Natural killer cell treated with Interleukin-12 subunit alpha and Interleukin-12 subunit beta and Interleukin-15 and Interleukin-18, amount 100 ng/mL, for 72 hours (primary cell): ENCODE results near the gene ITGB8. TPM values are rescaled to one million over a fixed set of nuclear protein-coding genes. Genes with fewer than 3 reads are reported as not detected.

Experiments
- ATAC-seq, 2 donors: fragments of 150-1000 bp; cut with Tn5 transposase in 1 of 2; sonication (Bioruptor Pico), chemical (Tn5 transposase) in 1 of 2; 2 replicates each; pipeline ENCODE4 v1.10.0; 2021
- DNase-seq: peaks from one replicate; pipeline ENCODE4 v3.0.0; 2022; ENCODE audit warnings: low spot score
- H3K27ac Mint-ChIP-seq, 2 donors: 1 replicate in 1 of 2; 2 replicates in 1 of 2; pipeline ENCODE4 v1.8.0; 2022; ENCODE audit warnings: mixed read lengths in 2 of 2, mild to moderate bottlenecking in 1 of 2, moderate library complexity in 1 of 2
- H3K27me3 Mint-ChIP-seq, 2 donors: 1 replicate in 1 of 2; 2 replicates in 1 of 2; pipeline ENCODE4 v1.8.0; 2022; ENCODE audit warnings: mixed read lengths in 2 of 2
- H3K36me3 Mint-ChIP-seq: one replicate; pipeline ENCODE4 v1.8.0; 2022; ENCODE audit warnings: mixed read lengths
- H3K4me1 Mint-ChIP-seq, 2 donors: 1 replicate in 1 of 2; 2 replicates in 1 of 2; pipeline ENCODE4 v1.8.0; 2022; ENCODE audit warnings: low read depth in 2 of 2, mixed read lengths in 2 of 2, mild to moderate bottlenecking in 1 of 2
- H3K4me3 Mint-ChIP-seq: one replicate; pipeline ENCODE4 v1.8.0; 2022; ENCODE audit warnings: mixed read lengths
- H3K9me3 Mint-ChIP-seq: 2 replicates; pipeline ENCODE4 v1.8.0; 2022; ENCODE audit warnings: mixed read lengths
- total RNA-seq, 2 donors: library from RNA; stranded (reverse); gene quantifications; one replicate each; pipeline ENCODE4 v1.2.3, GENCODE V29; 2022

The ITGB8 gene
- total RNA-seq, 2 donors from 2014 or later, result 0.10 to 1.3 TPM

- H3K27me3 Mint-ChIP-seq, result no peaks in the 10 kb centered on the region
- DNase-seq (no peak), ATAC-seq (no peak)
- H3K4me3 Mint-ChIP-seq, result no peak overlapping the region
- no peaks in the 10 kb centered on the region for H3K4me1 Mint-ChIP-seq
- no peaks in the 10 kb centered on the region for H3K36me3 Mint-ChIP-seq
- H3K9me3 Mint-ChIP-seq, result no peaks in the 10 kb centered on the region
- H3K27ac Mint-ChIP-seq, result no peak overlapping the region
Measured at GRCh38 chr7:20314198-20314597, 16.5 kb upstream of the ITGB8 start.

- ATAC-seq, result no peak
- H3K27ac Mint-ChIP-seq, result no peak overlapping the region
- H3K4me1 Mint-ChIP-seq, result no peaks in the 10 kb centered on the region
- H3K36me3 Mint-ChIP-seq, result no peaks in the 10 kb centered on the region
- H3K27me3 Mint-ChIP-seq, result peaks cover 0 to 8% of the 10 kb centered on the region in 2 donors
- no peaks in the 10 kb centered on the region for H3K9me3 Mint-ChIP-seq
- DNase-seq, result no peak
- H3K4me3 Mint-ChIP-seq, result no peak overlapping the region
Measured at GRCh38 chr7:20316706-20317105, 14.0 kb upstream of the ITGB8 start.

GRCh38 chr7:20317413-20317812 is 13.3 kb upstream of the ITGB8 start:
- H3K27me3 Mint-ChIP-seq, result peaks cover 0 to 9% of the 10 kb centered on the region in 2 donors
- no peak for DNase-seq
- no peak overlapping the region for H3K4me3 Mint-ChIP-seq
- no peaks in the 10 kb centered on the region for H3K4me1 Mint-ChIP-seq
- H3K36me3 Mint-ChIP-seq, result no peaks in the 10 kb centered on the region
- H3K27ac Mint-ChIP-seq, result no peak overlapping the region
- no peaks in the 10 kb centered on the region for H3K9me3 Mint-ChIP-seq
- no peak for ATAC-seq

- no peaks in the 10 kb centered on the region for H3K36me3 Mint-ChIP-seq
- H3K4me3 Mint-ChIP-seq, result no peak overlapping the region
- H3K4me1 Mint-ChIP-seq, result no peaks in the 10 kb centered on the region
- peaks cover 0 to 9% of the 10 kb centered on the region in 2 donors for H3K27me3 Mint-ChIP-seq
- no peak for DNase-seq
- no peak overlapping the region for H3K27ac Mint-ChIP-seq
- ATAC-seq, result no peak
- no peaks in the 10 kb centered on the region for H3K9me3 Mint-ChIP-seq
Measured at GRCh38 chr7:20318933-20319332, 11.8 kb upstream of the ITGB8 start.

- no peaks in the 10 kb centered on the region for H3K9me3 Mint-ChIP-seq
- H3K27me3 Mint-ChIP-seq, result peaks cover 0 to 9% of the 10 kb centered on the region in 2 donors
- H3K36me3 Mint-ChIP-seq, result no peaks in the 10 kb centered on the region
- H3K27ac Mint-ChIP-seq, result no peak overlapping the region
- no peaks in the 10 kb centered on the region for H3K4me1 Mint-ChIP-seq
- ATAC-seq (no peak), DNase-seq (no peak)
- no peak overlapping the region for H3K4me3 Mint-ChIP-seq
Measured at GRCh38 chr7:20320322-20320721, 10.4 kb upstream of the ITGB8 start.

GRCh38 chr7:20320786-20321185 is 9.9 kb upstream of the ITGB8 start:
- no peak for DNase-seq
- Mint-ChIP-seq H3K27me3 (peaks cover 0 to 9% of the 10 kb centered on the region in 2 donors), H3K27ac (no peak overlapping the region), H3K4me1 (no peaks in the 10 kb centered on the region), H3K36me3 (no peaks in the 10 kb centered on the region), H3K9me3 (no peaks in the 10 kb centered on the region), H3K4me3 (no peak overlapping the region)
- ATAC-seq, result no peak

GRCh38 chr7:20323595-20323994 is 7.1 kb upstream of the ITGB8 start:
- Mint-ChIP-seq H3K4me1 (no peaks in the 10 kb centered on the region), H3K27me3 (peaks cover 0 to 9% of the 10 kb centered on the region in 2 donors), H3K4me3 (no peak overlapping the region), H3K36me3 (no peaks in the 10 kb centered on the region), H3K27ac (no peak overlapping the region), H3K9me3 (no peaks in the 10 kb centered on the region)
- no peak for ATAC-seq
- DNase-seq, result no peak

- Mint-ChIP-seq H3K9me3 (no peaks in the 10 kb centered on the region), H3K36me3 (no peaks in the 10 kb centered on the region), H3K27me3 (peaks cover 13 to 19% of the 10 kb centered on the region in 2 donors), H3K4me1 (peaks cover 10 to 11% of the 10 kb centered on the region in 2 donors), H3K4me3 (no peak overlapping the region), H3K27ac (no peak overlapping the region)
- DNase-seq (no peak), ATAC-seq (no peak)
Measured at GRCh38 chr7:20326342-20326741, 4.4 kb upstream of the ITGB8 start.

- Mint-ChIP-seq H3K27ac (no peak overlapping the region), H3K36me3 (no peaks in the 10 kb centered on the region), H3K4me3 (no peak overlapping the region), H3K9me3 (no peaks in the 10 kb centered on the region), H3K4me1 (peaks cover 10 to 11% of the 10 kb centered on the region in 2 donors), H3K27me3 (peaks cover 16 to 20% of the 10 kb centered on the region in 2 donors)
- no peak for DNase-seq
- no peak for ATAC-seq
Measured at GRCh38 chr7:20327055-20327454, 3.6 kb upstream of the ITGB8 start.

- Mint-ChIP-seq H3K27me3 (peaks cover 16 to 25% of the 10 kb centered on the region in 2 donors), H3K4me3 (no peak overlapping the region), H3K36me3 (no peaks in the 10 kb centered on the region), H3K9me3 (no peaks in the 10 kb centered on the region), H3K27ac (no peak overlapping the region), H3K4me1 (peaks cover 10 to 11% of the 10 kb centered on the region in 2 donors)
- DNase-seq, result no peak
- ATAC-seq, result no peak
Measured at GRCh38 chr7:20328027-20328426, 2.7 kb upstream of the ITGB8 start.

GRCh38 chr7:20328692-20329091 is 2.0 kb upstream of the ITGB8 start:
- H3K27me3 Mint-ChIP-seq, result peaks cover 16 to 25% of the 10 kb centered on the region in 2 donors
- DNase-seq, result no peak
- peaks cover 10 to 11% of the 10 kb centered on the region in 2 donors for H3K4me1 Mint-ChIP-seq
- no peak overlapping the region for H3K4me3 Mint-ChIP-seq
- no peak overlapping the region for H3K27ac Mint-ChIP-seq
- no peaks in the 10 kb centered on the region for H3K36me3 Mint-ChIP-seq
- no peak for ATAC-seq
- H3K9me3 Mint-ChIP-seq, result no peaks in the 10 kb centered on the region

- H3K4me1 Mint-ChIP-seq, result peaks cover 10 to 11% of the 10 kb centered on the region in 2 donors
- peaks cover 16 to 25% of the 10 kb centered on the region in 2 donors for H3K27me3 Mint-ChIP-seq
- DNase-seq (no peak), ATAC-seq (peak; percentile 43 to 53)
- peak overlapping the region in 1 of 2 donors; percentile 36 for H3K27ac Mint-ChIP-seq
- H3K36me3 Mint-ChIP-seq, result no peaks in the 10 kb centered on the region
- H3K9me3 Mint-ChIP-seq, result no peaks in the 10 kb centered on the region
- peak overlapping the region; percentile 84 for H3K4me3 Mint-ChIP-seq
Measured at GRCh38 chr7:20329389-20330238, 1.1 kb upstream of the ITGB8 start.

- H3K27me3 Mint-ChIP-seq, result peaks cover 19 to 31% of the 10 kb centered on the region in 2 donors
- ATAC-seq, result peak; percentile 63 to 71
- no peak for DNase-seq
Measured at GRCh38 chr7:20330928-20331909, 519 bp downstream of the ITGB8 start.

More at GRCh38 chr7:20330928-20331909, 519 bp downstream of the ITGB8 start:
- H3K27ac Mint-ChIP-seq, result no peak overlapping the region
- no peaks in the 10 kb centered on the region for H3K9me3 Mint-ChIP-seq
- no peaks in the 10 kb centered on the region for H3K36me3 Mint-ChIP-seq
- peak overlapping the region; percentile 94 for H3K4me3 Mint-ChIP-seq
- H3K4me1 Mint-ChIP-seq, result peaks cover 10 to 11% of the 10 kb centered on the region in 2 donors
